OCI-M2 (cell line): ENCODE measurements around the gene CCDC186.

Experiments
- DNase-seq: peaks from one replicate; lab custom pipeline; 2025; ENCODE audit not compliant: unreplicated experiment; lab: John Stamatoyannopoulos, UW

CCDC186 gene

DNA sequence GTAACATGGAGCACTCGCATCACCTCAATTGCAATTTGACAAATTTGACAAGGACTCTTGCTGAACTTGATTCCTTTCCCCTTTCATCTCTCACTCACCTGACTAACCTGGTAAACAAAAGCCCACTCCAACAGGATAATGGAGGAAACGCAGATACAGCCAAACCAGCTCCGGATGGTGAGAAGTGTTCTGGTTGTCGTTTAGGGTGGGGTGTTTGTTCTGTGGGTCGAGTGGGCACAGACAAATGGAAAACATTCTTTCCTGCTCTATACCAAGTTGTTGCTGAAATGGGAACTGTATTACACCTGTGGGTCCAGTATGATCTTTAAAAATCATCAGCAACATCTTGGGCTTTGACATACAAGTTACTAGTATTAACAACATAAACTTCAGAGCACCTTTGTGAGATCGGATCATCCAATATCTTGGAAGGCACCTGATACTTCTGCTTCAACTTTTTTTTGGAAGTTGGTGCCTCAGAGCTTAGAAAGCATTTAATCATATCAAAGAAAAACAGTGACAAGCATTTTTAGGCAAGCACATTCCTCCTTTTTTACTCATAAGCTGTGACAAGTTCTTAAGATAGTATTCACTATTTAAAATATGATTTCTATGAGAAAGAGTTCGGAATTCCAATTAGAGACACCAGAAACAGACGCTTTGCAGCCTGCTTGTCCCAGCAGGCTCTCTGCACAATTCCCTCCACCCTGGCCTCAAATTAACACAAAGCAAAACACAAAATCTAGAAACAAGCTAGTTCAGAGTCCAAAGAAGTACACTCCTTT is 58.1 kb downstream of the CCDC186 start:
- DNase-seq, result no peak

DNA sequence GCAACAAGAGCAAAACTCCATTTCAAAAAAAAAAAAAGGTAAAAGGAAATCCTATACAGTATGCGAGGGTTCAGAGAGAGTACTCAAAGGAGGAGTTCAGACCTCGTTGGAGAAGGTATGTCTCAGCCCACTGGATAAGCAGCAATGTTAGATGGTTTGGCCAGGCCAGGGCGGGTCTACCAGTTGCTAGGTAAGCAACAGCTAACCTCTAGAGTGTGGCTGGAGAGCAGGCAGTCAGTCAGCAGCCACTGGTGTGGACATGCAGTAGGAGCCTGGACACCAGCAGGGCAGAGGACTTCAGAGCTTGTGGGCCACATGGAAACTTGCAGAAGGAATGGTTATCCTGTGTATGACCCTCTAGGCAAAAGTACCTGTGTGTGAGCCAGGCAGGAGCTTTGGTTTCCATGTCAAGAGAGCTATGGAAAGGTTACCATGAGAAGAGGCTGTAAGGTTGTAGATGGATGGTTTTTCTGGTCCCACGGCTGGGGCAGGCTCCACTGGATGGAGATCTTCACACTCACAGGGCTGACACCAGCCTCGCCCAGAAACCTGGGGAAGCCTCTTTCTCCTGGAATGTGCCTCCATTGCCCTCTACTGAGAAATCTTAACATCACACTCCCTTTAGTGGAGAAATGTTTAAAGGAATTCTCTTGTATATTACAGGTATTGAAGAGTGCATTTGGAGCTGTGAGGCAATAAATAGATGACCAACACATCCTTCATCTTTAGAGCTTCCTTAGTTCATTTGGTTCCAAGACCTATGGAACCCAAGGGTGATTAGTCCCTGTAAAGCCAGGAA is 63.6 kb downstream of the CCDC186 start:
- no peak for DNase-seq

DNA sequence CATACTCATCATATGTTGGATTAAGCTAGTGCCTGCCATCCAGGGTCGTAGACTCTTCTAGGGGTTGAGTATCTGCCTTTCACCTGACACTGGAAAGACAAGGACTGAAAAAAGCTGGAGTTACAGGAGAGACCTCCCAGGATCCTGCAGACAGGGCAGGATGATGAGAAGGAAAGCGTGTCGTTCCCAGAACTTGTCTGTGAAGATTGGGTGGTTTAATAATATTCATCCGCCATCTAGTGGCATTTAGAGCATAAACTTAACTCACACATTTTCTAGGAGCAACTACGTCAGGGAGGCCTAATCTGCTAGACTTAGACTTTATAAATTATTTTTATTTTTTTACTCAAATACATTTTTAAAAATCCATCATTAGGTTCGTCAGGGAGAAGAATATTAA is 70.7 kb downstream of the CCDC186 start:
- no peak for DNase-seq

DNA sequence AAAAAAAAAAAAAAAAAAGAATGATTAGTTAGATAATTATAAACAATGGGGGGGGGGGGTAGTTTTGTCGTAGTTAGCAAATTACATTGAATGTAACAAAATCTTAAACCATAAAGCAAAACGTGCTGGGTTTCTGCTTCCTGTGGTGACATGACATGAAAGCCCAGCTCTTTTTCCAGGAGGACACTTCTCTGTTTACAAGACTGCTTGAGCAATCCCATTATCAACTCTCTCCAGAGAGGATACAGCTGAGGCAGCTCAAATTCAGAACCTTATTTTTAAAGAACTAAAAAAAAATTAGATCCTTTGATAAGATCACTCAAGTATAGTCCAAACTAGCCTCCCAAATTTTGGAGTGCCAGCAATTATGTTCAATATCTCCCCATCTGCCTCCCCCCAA is 71.7 kb downstream of the CCDC186 start:
- DNase-seq, result no peak

DNA sequence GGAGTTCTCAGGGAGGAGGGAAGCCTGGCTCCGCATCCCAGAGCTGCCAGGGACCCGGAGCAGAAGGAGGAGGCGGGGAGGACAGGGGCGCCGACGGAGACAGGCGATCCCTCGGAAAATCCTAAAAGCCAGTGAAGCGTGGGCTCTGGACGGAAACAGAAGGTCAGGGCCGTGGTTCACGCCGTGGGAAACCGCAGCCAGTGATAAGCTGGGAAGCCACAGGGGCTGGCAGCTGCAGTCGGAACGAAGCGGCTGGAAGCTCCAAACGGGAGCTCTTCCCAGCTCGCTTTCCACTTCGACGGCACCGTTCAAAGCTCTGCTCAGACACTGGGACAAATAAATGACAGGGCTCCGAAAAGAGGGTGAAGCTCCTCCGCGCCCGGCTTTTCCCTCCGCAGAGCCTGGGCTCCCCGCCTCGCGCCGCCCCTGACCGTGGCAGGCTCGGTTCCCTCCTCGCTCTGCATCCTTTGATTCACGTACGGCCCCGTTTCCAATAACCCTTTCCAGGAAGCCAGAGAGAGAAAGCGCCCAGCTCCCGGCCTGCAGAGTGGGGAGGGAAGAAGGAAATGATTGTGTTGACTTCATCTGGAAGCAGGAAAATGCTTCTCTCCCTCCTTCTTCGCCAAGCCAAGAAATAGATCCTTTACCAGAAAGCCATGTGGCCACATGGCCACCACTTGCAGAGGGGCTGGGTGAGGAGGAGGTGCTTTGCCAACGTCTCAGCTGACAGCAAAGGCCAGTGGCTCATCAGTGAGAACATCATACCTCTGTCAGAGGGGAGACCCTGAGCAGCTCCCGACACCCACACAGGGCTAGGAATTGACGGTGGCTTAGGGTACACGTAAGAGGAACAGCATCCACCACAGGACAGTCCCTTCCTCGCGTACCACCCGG is 72.9 kb downstream of the CCDC186 start:
- DNase-seq, result no peak

DNA sequence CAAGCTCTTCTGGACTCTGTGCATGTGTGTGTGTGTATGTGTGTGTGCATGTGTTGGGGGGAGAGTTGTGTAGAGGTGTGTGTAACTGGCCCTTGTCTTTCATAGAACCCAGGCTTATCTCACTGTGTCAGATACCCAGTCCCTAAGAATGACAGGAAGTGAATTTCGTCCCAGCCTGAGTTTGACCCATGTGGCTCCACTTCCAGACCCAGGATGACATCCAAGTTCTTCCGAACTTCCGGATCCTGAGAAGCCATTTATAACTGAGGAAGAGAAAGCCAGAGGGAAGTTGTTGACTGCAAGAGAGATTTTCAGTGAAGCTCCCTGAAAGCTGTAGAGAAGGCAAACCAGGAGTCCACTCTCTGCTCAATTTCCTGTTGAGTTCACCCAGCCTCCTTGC is 77.1 kb downstream of the CCDC186 start:
- DNase-seq, result no peak

DNA sequence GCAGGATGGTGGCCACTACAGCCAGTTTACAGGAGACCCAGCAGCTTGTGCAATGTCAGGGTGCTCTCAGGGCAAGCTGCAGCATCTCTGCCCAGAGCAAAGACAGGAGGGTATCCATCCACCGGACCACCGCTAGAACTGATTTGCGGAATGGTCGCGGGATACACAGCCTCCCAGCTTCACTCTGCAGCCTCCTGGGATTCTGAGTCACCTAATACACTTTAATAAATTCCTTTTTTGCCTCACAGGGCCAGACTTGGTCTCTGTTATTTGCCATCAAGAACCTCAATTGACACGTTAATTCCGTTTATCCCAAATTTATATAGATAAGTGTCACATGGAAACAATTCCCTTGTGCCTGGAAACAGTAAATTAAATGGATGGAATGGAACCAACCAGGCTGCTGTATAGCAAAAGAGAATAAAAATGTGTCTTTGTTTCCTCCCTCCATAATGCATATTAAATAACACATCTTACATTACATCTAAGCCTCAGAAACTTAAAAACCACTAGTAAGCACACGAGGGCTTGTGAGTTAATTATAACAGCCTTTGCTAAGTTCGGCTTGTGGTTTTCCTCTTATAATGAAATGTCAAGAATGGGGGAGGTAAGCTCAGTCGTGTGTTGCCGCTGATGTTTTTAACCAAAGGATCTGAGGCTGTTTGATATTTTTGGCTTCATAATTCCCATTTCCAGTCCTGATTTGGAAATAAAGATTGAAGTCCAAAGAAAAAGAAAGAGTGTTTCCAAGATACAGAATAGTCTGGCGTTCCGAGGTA is 78.3 kb downstream of the CCDC186 start:
- no peak for DNase-seq

DNA sequence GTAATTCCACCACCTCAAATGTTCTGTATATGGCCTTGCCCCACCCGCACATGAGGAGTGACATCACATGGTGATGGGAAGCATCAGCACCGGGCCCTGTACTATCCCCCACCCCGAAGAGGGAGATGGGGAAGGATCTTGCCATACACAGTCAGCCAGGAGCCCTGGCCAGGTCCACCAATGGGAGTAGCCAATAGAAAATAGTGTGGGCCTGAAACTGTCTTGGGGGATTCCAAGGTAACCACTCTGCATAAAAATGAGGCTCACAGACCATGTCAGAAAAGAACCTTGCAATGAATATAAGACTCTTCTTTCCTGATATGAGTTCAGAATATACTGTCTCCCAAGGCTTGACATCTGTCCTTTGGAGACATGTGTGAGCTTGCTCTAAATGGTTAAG is 79.2 kb downstream of the CCDC186 start:
- no peak for DNase-seq

DNA sequence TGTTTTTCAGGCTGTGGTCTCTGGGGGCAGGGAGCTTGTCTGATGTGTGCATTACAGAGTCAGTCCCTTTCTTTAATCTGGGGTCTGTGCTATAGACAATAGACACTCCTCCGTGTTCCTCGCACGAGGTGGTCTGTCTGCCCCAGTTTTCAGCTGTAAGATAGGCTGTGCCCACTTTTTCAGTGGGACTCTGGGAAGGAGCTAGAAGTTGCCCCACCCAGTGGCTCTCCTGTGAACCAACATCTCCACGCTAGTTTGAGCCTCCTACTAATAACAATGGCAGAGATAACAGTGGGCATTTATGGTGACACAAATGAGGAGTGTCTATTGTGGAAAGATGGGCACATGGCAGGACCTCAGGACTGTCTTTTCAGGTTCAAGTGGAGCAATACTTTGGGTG is 86.3 kb downstream of the CCDC186 start:
- DNase-seq, result no peak

DNA sequence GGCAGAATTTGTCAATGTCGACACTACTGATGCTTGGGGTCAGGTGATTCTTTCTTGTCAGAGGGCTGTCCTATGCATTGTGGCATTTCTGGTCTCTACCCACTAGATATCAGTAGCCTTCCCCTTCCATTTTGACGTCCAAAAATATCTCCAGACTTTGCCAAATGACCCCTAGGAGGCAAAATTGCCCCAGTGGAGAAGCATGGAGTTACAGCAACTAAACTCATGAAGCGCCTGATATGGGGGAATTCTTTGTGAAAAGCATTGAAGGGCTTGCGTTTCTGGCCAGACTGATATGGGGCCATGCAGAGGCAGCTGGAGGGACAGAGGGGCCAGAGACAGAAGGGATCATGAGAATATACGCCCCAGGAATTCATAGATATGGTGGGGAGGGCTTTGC is 86.7 kb downstream of the CCDC186 start:
- DNase-seq, result no peak

DNA sequence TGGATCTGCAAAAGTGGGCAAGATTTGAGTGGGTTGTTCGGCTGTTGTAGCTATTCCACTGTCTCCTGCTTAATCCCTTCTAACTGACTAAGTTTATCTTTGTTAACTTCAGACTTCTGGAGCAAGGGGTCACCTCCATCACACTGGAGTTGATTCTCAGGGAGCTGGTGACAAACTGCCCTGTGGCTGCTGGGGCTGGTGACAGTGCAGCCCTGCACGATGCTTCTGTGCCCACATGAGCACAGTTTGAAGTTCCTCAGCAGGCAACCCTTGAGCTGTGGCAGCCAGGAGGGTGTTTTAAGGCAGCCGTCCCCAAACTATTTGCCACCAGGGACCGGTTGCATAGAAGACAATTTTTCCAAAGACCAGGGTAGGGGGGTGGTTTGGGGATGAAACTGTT is 89.8 kb downstream of the CCDC186 start:
- no peak for DNase-seq

DNA sequence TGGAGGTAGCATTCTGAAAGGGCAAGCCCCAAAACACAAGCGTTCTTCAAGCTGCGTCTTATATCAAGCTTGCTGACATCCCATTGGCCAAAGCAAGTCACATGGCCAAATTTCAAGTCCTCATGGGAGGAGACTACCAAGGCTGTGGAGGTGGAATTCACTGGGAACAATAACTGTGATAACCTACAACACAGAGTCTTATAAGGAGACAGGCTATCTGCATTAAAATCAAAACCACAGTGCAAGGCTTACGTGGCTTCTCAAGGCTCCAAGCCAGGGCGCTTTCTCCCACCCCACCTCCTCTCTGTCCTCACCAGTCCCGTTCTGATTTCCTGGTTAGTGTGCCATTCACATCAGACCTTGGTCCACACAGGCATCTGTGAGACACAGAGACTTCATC is 91.0 kb downstream of the CCDC186 start:
- DNase-seq, result no peak

DNA sequence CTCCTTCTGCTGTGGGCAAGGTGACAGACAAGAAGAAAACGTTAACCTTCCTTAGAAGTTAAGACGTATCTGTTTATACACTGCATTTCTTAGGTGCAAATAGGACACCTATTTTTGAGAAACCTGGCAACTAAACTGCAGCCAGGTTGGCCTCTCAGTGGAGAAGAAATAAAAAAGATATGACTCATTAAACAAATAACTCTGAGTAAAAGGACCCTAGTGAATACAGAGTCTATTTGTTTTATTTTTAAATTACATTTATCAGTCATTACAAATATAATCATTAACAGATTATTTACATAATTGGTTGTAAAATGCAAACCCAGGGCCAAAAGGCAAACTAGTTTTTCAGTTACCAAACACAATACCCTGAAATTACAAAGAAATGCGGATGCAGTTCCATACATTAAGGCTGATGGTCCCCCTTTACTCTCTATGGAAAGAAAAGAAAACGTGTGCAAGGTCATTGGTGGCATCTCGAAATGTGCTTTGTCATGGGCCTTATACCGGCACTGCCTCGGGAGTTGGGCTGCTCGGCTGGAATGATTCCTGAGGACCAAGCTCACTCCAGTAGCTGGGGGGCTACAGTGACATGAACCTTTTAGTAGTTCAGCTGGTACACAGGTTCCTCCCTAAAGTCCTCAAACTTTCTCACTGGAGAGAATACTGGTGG is 92.0 kb downstream of the CCDC186 start:
- DNase-seq, result no peak

DNA sequence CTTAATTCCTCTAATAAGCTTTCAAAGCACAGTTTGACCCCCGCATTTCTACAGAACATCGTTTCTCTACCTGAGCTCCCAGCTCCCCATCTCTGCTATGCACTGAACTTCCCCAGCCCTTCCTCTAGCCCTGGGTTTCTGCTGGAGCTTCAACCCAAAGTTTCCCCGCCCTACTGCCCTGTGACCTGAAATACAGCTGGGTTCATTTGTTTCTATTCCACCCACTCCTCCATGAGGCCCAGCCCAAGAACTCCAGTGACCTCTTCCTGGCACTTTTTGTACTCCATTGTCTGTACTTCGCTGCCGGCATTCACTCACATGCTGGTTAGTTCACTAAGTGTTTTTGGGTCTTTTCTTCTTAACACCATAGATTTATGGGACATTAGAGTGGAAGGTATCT is 94.6 kb downstream of the CCDC186 start:
- no peak for DNase-seq

DNA sequence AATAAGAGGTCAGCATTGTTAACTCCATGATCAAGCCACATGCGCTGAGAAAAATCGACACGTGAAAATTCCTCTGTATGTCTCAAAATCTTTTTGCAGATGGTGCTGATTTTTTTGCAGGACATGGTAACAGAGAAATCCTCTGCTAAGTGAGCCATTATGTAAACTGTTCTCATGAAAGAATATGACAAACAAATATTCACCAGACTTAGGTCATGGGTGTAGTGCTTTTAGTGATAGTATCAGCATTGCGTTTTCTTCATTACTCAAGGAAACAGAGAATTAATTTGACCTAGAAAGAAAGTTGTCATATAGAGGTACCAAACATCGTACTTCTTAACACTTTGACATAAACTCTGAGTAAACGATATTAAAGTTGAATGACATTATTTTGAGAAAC is 95.7 kb downstream of the CCDC186 start:
- no peak for DNase-seq

DNA sequence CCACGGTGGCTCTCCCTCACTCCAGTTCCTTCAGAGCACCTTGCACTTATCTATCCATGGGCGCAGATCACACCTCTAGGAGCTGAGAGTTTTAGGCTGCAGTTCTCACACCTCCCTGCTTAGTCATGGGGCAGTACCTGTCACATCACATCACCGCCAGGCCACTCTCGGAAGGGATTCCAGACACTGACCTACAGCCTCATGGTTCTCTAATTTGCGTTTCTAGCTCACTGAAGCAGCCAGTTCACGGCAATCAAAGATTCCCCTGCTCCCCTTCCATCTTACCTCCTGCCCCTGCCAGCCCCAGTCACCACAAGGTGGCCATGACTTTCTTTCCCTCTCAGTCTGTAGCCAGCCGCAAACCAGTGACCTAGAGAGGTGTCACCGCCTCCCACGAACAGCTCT is 96.2 kb downstream of the CCDC186 start:
- no peak for DNase-seq

DNA sequence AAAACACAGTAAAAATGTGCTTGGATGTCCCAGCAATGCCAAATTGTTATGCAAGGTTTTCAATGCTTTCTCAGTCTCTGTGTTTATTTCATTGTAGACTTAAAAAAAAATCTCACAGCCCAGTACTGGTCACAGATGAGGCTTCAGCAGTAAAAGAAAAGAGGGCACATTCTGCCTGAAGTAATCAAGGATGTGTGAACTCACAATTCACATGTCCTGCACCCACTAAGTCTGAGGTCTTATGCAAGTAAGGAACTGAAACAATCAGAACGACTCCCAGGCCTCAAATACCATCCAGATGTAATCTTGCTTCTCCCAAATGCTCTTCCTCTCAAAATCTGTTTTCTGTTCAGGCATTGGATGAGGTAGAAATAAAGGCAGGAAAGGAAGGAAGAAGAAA is 96.7 kb downstream of the CCDC186 start:
- DNase-seq, result no peak

DNA sequence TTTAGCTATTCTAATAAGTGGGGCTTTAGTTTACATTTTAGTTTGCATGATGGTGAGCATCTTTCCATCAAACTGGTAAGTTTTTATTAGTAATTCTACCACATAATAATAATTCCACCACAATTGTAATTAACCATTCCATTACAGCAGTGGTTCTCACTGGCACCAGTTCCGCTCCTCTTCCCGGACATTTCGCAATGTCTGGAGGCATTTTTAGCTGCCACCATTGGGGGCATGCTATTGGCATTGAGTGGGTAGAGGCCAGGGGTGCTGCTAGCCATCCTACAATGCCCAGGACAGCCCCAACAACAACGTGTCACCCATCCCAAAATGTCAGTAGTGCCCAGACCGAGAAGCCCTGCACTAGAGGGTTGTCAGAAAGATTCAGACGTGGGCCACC is 98.9 kb downstream of the CCDC186 start:
- no peak for DNase-seq

DNA sequence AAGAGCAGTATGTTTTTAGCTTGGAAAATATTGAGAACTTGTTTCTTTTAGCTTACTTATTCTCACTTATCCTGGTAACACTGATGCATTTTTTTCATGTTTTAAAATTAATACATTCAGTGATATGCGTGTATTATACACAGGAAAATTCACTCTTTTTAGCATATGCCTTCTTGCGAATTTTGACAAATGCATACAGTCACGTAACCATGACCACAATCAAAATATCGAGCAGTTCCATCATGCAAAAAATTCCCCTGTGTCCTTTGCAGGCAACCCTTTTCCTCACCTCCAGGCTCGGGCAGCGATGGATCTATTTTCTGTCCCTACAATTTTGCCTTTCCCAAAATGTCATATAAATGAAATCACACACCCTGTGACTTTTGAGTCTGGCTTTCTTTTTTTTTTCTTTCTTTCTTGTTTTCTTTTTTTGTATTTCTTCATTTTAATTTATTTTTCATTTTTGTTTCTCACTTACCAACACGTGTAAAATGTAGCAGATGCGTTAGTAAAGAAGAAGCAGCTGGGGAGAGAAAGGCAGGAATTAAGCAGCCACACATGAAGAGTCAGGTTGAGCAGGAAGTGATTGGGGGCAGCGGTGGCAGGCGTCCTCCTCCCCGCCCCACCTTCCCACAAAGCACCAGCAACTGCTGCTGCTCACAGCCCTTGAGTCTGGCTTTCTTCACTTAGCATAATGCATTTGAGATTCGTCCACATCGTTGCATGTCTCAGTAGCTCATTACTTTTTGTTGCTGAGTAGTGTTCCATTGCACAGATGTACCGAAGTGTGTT is 100.4 kb downstream of the CCDC186 start:
- no peak for DNase-seq
